Lung microvascular endothelial cell (primary cell): ENCODE results near the gene TTLL9. TPM values are rescaled to one million over a fixed set of nuclear protein-coding genes. Genes with fewer than 3 reads are reported as not detected.
"Not testable (repeated sequence)": the region's sequence is repeated elsewhere in the genome, so short reads cannot be mapped to it uniquely, and the experiment has no call there.

Experiments used
- DNase-seq, 2 donors: peaks; one replicate each; pipeline versions ENCODE4 v3.0.0 to v3.0.0-alpha.2; 2010; ENCODE audit warnings: low read depth in 2 of 2
- total RNA-seq: library from RNA; depleted of rRNA; stranded (reverse); fragments of >200 nt; gene quantifications from 2 replicates; pipeline ENCODE4 v1.2.1, GENCODE V29; 2014

The TTLL9 gene
- under 0.01 and 0.22 TPM in 2 replicates for total RNA-seq

- no peak for DNase-seq
These were observed at the start of gene TTLL9, which contains the start of gene DUSP15 for GRCh38 chr20:31869942-31870725. Gene TTLL9 (plus strand): TSS chr20:31870634. CDS start chr20:31871127, 493 bp downstream. Gene DUSP15 (minus strand): TSS chr20:31870527. CDS start chr20:31870337, 190 bp downstream.

GRCh38 chr20:31821427-31821826, 49.0 kb upstream of the TTLL9 start:
- no peak for DNase-seq

- peak; percentile 66 to 87 for DNase-seq
These were observed 47.8 kb upstream of the TTLL9 start for GRCh38 chr20:31822421-31823330.

GRCh38 chr20:31823360-31824124, 46.9 kb upstream of the TTLL9 start:
- DNase-seq, result peak; percentile 76 to 85

GRCh38 chr20:31824125-31824485, 46.3 kb upstream of the TTLL9 start:
- no peak for DNase-seq

- DNase-seq, result peak in 1 of 2 donors; percentile 31
These were observed 45.7 kb upstream of the TTLL9 start for GRCh38 chr20:31824554-31825313.

GRCh38 chr20:31826074-31826473, 44.4 kb upstream of the TTLL9 start:
- DNase-seq, result no peak

- no peak for DNase-seq
These were observed 43.4 kb upstream of the TTLL9 start for GRCh38 chr20:31827059-31827458.

- not testable (repeated sequence) for DNase-seq
These were observed 42.4 kb upstream of the TTLL9 start for GRCh38 chr20:31828016-31828415.

- peak; percentile 48 to 56 for DNase-seq
These were observed 40.7 kb upstream of the TTLL9 start for GRCh38 chr20:31829731-31830130.

GRCh38 chr20:31830406-31830981, 39.9 kb upstream of the TTLL9 start:
- DNase-seq, result no peak

- no peak for DNase-seq
These were observed 39.2 kb upstream of the TTLL9 start for GRCh38 chr20:31831211-31831610.

GRCh38 chr20:31831771-31832306, 38.6 kb upstream of the TTLL9 start:
- no peak for DNase-seq

- DNase-seq, result peak; percentile 50 to 69
These were observed 37.1 kb upstream of the TTLL9 start for GRCh38 chr20:31833130-31833930.

- DNase-seq, result no peak
These were observed 36.4 kb upstream of the TTLL9 start for GRCh38 chr20:31833931-31834521.

- DNase-seq, result no peak
These were observed 34.9 kb upstream of the TTLL9 start for GRCh38 chr20:31835554-31835953.

- DNase-seq, result peak; percentile 68 to 94
These were observed 34.2 kb upstream of the TTLL9 start for GRCh38 chr20:31835977-31836852.
